Prostate gland (tissue), 2 donors: Measurements from ENCODE around the gene SUCLG2. TPM values are rescaled to one million over a fixed set of nuclear protein-coding genes. Genes with fewer than 3 reads are reported as not detected.

Experiments
- DNase-seq: peaks from one replicate; pipeline ENCODE4 v3.0.0-alpha.2; 2019; ENCODE audit warnings: low spot score
- H3K27ac ChIP-seq, 2 donors: fragments of 200-600 bp; sonication (generic); 2 replicates each; pipeline ENCODE4 v1.5.1; 2017 to 2019
- H3K27me3 ChIP-seq: fragments of 200-600 bp; sonication (generic); replicated peaks from 2 replicates; pipeline ENCODE4 v1.5.1; 2019; ENCODE audit not compliant: insufficient read depth
- H3K36me3 ChIP-seq, 2 donors: fragments of 200-600 bp; sonication (generic); 1 replicate in 1 of 2; 2 replicates in 1 of 2; pipeline versions ENCODE4 v1.5.1 to v1.8.1; 2017 to 2019
- H3K4me1 ChIP-seq: fragments of 200-600 bp; sonication (generic); replicated peaks from 2 replicates; pipeline ENCODE4 v1.5.1; 2019
- H3K4me3 ChIP-seq, 2 donors: fragments of 200-600 bp; sonication (generic); 2 replicates each; pipeline ENCODE4 v1.5.1; 2017 to 2019
- H3K9me3 ChIP-seq: fragments of 200-600 bp; sonication (generic); 2 replicates; pipeline ENCODE4 v1.5.1; 2017
- CTCF ChIP-seq, 4 experiments: fragments of 200-600 bp in 2 of 4; fragments of 450-650 bp in 2 of 4; sonication (generic) in 2 of 4; IDR thresholded peaks; 1 replicate in 3 of 4; 2 replicates in 1 of 4; pipeline ENCODE4 v1.5.1; 2016 to 2019; ENCODE audit warnings: antibody characterized with exemption in 4 of 4, mild to moderate bottlenecking in 2 of 4, moderate library complexity in 2 of 4
- POLR2A ChIP-seq: fragments of 450-650 bp; IDR thresholded peaks from one replicate; pipeline ENCODE4 v1.6.1; 2016; ENCODE audit warnings: antibody characterized with exemption, mild to moderate bottlenecking
- POLR2AphosphoS5 ChIP-seq: sonication (generic); formaldehyde crosslinking; IDR thresholded peaks from one replicate; pipeline ENCODE4 v1.6.1; 2017; ENCODE audit warnings: antibody characterized with exemption
- WGBS: methylation state at CpG from one replicate; pipeline ENCODE4 v1.1.5; 2018; 5-methylcytosine and 5-hydroxymethylcytosine counted together
- intact Hi-C: fragments of 100-400 bp; cut with DNase I; formaldehyde crosslinking; loops from one replicate; pipeline ENCODE4 v1.14.2; 2022
- total RNA-seq, 2 donors: library from RNA; depleted of rRNA; stranded (reverse); fragments of >200 nt; gene quantifications; one replicate each; pipeline ENCODE4 v1.1.0, GENCODE V29; 2016

The SUCLG2 gene
- total RNA-seq, 2 donors from 2014 or later, result 33.2 to 65.4 TPM

GRCh38 chr3:67610458-67610857 is 44.0 kb downstream of the SUCLG2 start:
- peaks cover 0 to 5% of the 10 kb centered on the region in 2 donors for H3K36me3 ChIP-seq
- H3K27ac ChIP-seq, result no peak overlapping the region
- 91% methylated on average over 1 of the region's 1 CpG for WGBS
- intact Hi-C loops, result no loop called here
- H3K27me3 ChIP-seq, result no peaks in the 10 kb centered on the region
- no peaks in the 10 kb centered on the region for H3K4me1 ChIP-seq
- H3K9me3 ChIP-seq, result no peaks in the 10 kb centered on the region
- no peak overlapping the region for H3K4me3 ChIP-seq
- no peak for DNase-seq
- TF ChIP-seq POLR2A (no peak), POLR2AphosphoS5 (no peak), CTCF (IDR thresholded peaks at IDR 0.05) (no peak)

GRCh38 chr3:67609709-67610108 is 44.7 kb downstream of the SUCLG2 start:
- Histone ChIP-seq H3K27me3 (no peaks in the 10 kb centered on the region), H3K27ac (no peak overlapping the region), H3K4me3 (no peak overlapping the region), H3K9me3 (no peaks in the 10 kb centered on the region), H3K36me3 (peaks cover 0 to 5% of the 10 kb centered on the region in 2 donors), H3K4me1 (no peaks in the 10 kb centered on the region)
- TF ChIP-seq POLR2A (no peak), CTCF (IDR thresholded peaks at IDR 0.05) (no peak), POLR2AphosphoS5 (no peak)
- intact Hi-C loops, result no loop called here
- no peak for DNase-seq

- Histone ChIP-seq H3K4me3 (no peak overlapping the region), H3K36me3 (peaks cover 0 to 5% of the 10 kb centered on the region in 2 donors), H3K27ac (no peak overlapping the region), H3K27me3 (no peaks in the 10 kb centered on the region), H3K9me3 (no peaks in the 10 kb centered on the region), H3K4me1 (no peaks in the 10 kb centered on the region)
- DNase-seq, result no peak
- 91% methylated on average over 2 of the region's 2 CpGs for WGBS
- intact Hi-C loops, result no loop called here
- TF ChIP-seq POLR2A (no peak), POLR2AphosphoS5 (no peak), CTCF (IDR thresholded peaks at IDR 0.05) (no peak)
These were observed 46.4 kb downstream of the SUCLG2 start for GRCh38 chr3:67608034-67608433.

- intact Hi-C loops, result no loop called here
- Histone ChIP-seq H3K9me3 (no peaks in the 10 kb centered on the region), H3K4me1 (no peaks in the 10 kb centered on the region), H3K36me3 (peaks cover 0 to 5% of the 10 kb centered on the region in 2 donors), H3K27me3 (no peaks in the 10 kb centered on the region), H3K27ac (no peak overlapping the region), H3K4me3 (no peak overlapping the region)
- no peak for DNase-seq
- WGBS, result 49% methylated on average over 1 of the region's 1 CpG
- no peak for TF ChIP-seq CTCF (IDR thresholded peaks at IDR 0.05)
- TF ChIP-seq POLR2AphosphoS5, result no peak
- no peak for TF ChIP-seq POLR2A
These were observed 49.0 kb downstream of the SUCLG2 start for GRCh38 chr3:67605377-67605776.

GRCh38 chr3:67602816-67603215 is 51.6 kb downstream of the SUCLG2 start:
- intact Hi-C loops, result no loop called here
- H3K27me3 ChIP-seq, result no peaks in the 10 kb centered on the region
- no peak overlapping the region for H3K27ac ChIP-seq
- H3K36me3 ChIP-seq, result no peaks in the 10 kb centered on the region
- 94% methylated on average over 2 of the region's 2 CpGs for WGBS
- no peaks in the 10 kb centered on the region for H3K4me1 ChIP-seq
- TF ChIP-seq POLR2AphosphoS5 (no peak), CTCF (IDR thresholded peaks at IDR 0.05) (no peak)
- no peak for DNase-seq
- H3K9me3 ChIP-seq, result no peaks in the 10 kb centered on the region
- H3K4me3 ChIP-seq, result no peak overlapping the region
